Measurements from ENCODE around the gene EXOG. TPM values are rescaled to one million over a fixed set of nuclear protein-coding genes. Genes with fewer than 3 reads are reported as not detected.

Gene EXOG
- total and polyA plus RNA-seq, 2 donors (not counting 3 experiments of a cell fraction or from before 2014, with no cell fraction given), result 10.8 to 21.9 TPM

GRCh38 chr3:38497031-38497430, 891 bp downstream of the EXOG start:
- no peak for FAIRE-seq
- H3K27ac ChIP-seq (ENCODE audit: insufficient read depth, low read depth, low read length), result no peak overlapping the region

More at GRCh38 chr3:38497031-38497430, 891 bp downstream of the EXOG start:
- no peak overlapping the region for H2AFZ ChIP-seq (ENCODE audit: low read depth, low read length)
- ChIA-PET POLR2A (interaction anchor here (0.6 kb wide), 3 partner anchors 11 to 165 kb away, joined by 3 to 15 read pairs (median 6); no protein-coding TSS in a partner anchor), CTCF (interaction anchor here (0.8 to 3.2 kb wide), 14 partner anchors 13 to 522 kb away, joined by 3 to 31 read pairs (median 10); partner anchors contain the start of genes OXSR1 and XYLB)
- H3K4me2 ChIP-seq (ENCODE audit: insufficient read depth, low read length), result peak overlapping the region; percentile 87
- intact Hi-C loops (cut with micrococcal nuclease) (loop anchor here (5.0 kb wide), 2 partner anchors 150 to 360 kb away; partner anchors contain the start of genes ACAA1, MYD88 and XYLB), dilution Hi-C loops (cut with MboI; ENCODE audit: extremely low pct_ligation_motif_present, low sequenced_read_pairs) (no loop called here)
- no TSS peak for BruUV-seq (replicated peaks)
- TF ChIP-seq POLR2A (IDR thresholded peaks at IDR 0.05; ENCODE audit: low read depth, low read length) (no peak), GATA2 (IDR thresholded peaks at IDR 0.05; ENCODE audit: insufficient read depth, insufficient read length, low read depth, low read length) (no peak), EZH2 (IDR thresholded peaks at IDR 0.05; ENCODE audit: borderline replicate concordance, low read depth, low read length, severe bottlenecking) (no peak), JUN (IDR thresholded peaks at IDR 0.05; ENCODE audit: borderline replicate concordance, insufficient read depth, insufficient read length, low read depth) (no peak), FOS (IDR thresholded peaks at IDR 0.05; ENCODE audit: borderline replicate concordance, insufficient read depth, low read length) (no peak), MYC (IDR thresholded peaks at IDR 0.05; ENCODE audit: low read depth, low read length) (no peak), POLR2AphosphoS5 (IDR thresholded peaks at IDR 0.05; ENCODE audit: insufficient read depth, low read depth, low read length) (no peak), MAX (IDR thresholded peaks at IDR 0.05; ENCODE audit: insufficient read depth, insufficient read length) (no peak)
- TF ChIP-seq, protein P1, sequence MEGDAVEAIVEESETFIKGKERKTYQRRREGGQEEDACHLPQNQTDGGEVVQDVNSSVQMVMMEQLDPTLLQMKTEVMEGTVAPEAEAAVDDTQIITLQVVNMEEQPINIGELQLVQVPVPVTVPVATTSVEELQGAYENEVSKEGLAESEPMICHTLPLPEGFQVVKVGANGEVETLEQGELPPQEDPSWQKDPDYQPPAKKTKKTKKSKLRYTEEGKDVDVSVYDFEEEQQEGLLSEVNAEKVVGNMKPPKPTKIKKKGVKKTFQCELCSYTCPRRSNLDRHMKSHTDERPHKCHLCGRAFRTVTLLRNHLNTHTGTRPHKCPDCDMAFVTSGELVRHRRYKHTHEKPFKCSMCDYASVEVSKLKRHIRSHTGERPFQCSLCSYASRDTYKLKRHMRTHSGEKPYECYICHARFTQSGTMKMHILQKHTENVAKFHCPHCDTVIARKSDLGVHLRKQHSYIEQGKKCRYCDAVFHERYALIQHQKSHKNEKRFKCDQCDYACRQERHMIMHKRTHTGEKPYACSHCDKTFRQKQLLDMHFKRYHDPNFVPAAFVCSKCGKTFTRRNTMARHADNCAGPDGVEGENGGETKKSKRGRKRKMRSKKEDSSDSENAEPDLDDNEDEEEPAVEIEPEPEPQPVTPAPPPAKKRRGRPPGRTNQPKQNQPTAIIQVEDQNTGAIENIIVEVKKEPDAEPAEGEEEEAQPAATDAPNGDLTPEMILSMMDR (IDR thresholded peaks at IDR 0.05; ENCODE audit: extremely low read depth in 1 of 2, insufficient read depth in 1 of 2, low read depth in 1 of 2, low read length in 2 of 2), result no peak
- no peaks in the 10 kb centered on the region for H3K9me1 ChIP-seq (replicated peaks; ENCODE audit: control insufficient read depth, extremely low read depth, insufficient read depth, low read length)
- H3K27me3 ChIP-seq (ENCODE audit: control insufficient read depth in 2 of 2, insufficient read depth in 2 of 2, low read length in 2 of 2), result no peaks in the 10 kb centered on the region
- peaks cover 7% of the 10 kb centered on the region for H3K4me1 ChIP-seq (ENCODE audit: control insufficient read depth, extremely low read depth, insufficient read depth, low read length)
- H3K36me3 ChIP-seq (ENCODE audit: control insufficient read depth in 2 of 2, extremely low read depth in 1 of 2, insufficient read depth in 2 of 2, low read length in 2 of 2), result peaks cover 0 to 3% of the 10 kb centered on the region in 2 experiments
- DNase-seq (ENCODE audit: low read depth, low spot score), result no peak
- peak overlapping the region; percentile 73 to 84 (median 80) for H3K4me3 ChIP-seq (replicated peaks in 1 of 3; ENCODE audit: insufficient read depth in 1 of 3, low read depth in 1 of 3, low read length in 3 of 3)
- peaks cover 5% of the 10 kb centered on the region for H3K79me2 ChIP-seq (ENCODE audit: control insufficient read depth, insufficient read depth, low read length)
- H3K9ac ChIP-seq (replicated peaks; ENCODE audit: extremely low read depth, insufficient read depth, low read length), result peak overlapping the region; percentile 57
- no peaks in the 10 kb centered on the region for H3K9me3 ChIP-seq (replicated peaks; ENCODE audit: control insufficient read depth, insufficient read depth, low read length)
- H4K20me1 ChIP-seq (replicated peaks; ENCODE audit: control insufficient read depth, extremely low read depth, insufficient read depth, low read length), result no peaks in the 10 kb centered on the region
